ENCODE data around the gene NEMP2. TPM values are rescaled to one million over a fixed set of nuclear protein-coding genes. Genes with fewer than 3 reads are reported as not detected.
A peak's percentile ranks its signal among the peaks of the same experiment; 100 is the strongest.

Gene NEMP2
- total and polyA plus RNA-seq, 2 donors from 2014 or later: 2.3 to 5.2 TPM

DNA sequence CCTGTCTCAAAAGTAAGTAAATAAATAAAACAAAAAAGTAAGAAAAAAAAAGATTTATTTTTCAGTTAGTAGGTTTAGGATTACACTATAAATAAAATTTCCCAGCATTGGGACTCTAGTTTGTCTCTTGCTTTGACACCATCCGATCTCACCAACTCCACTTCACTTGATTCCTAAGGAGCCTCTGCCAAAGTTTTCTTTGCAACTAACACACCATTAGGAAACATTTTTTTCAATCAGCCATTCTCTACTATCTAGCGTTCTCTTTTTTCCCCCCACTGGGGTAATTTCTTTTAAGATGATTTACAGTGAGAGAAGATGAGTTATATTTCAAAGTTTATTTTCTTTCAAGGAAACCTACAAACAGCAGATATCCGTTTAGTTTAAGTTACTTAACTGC lies 10.6 kb upstream of the NEMP2 start:
- Histone ChIP-seq H3K36me3 (ENCODE audit: control insufficient read depth in 2 of 3, insufficient read depth in 3 of 3, low read length in 3 of 3) (no peaks in the 10 kb centered on the region), H3K4me1 (ENCODE audit: control insufficient read depth in 2 of 3, insufficient read depth in 2 of 3, low read depth in 1 of 3, low read length in 3 of 3) (peaks cover 0 to 5% (median 0%) of the 10 kb centered on the region in 3 donors), H3K9me3 (ENCODE audit: control insufficient read depth in 2 of 3, insufficient read depth in 1 of 3, low read length in 3 of 3) (peaks cover 0 to 7% (median 3%) of the 10 kb centered on the region in 3 donors), H3K27ac (ENCODE audit: low read depth in 2 of 2, low read length in 2 of 2) (no peak overlapping the region), H3K27me3 (ENCODE audit: control insufficient read depth, insufficient read depth, low read length) (no peaks in the 10 kb centered on the region), H3K4me3 (ENCODE audit: low read length in 3 of 3) (no peak overlapping the region), H3K9ac (ENCODE audit: low read length in 3 of 3) (no peak overlapping the region)
- TF ChIP-seq, protein P1, sequence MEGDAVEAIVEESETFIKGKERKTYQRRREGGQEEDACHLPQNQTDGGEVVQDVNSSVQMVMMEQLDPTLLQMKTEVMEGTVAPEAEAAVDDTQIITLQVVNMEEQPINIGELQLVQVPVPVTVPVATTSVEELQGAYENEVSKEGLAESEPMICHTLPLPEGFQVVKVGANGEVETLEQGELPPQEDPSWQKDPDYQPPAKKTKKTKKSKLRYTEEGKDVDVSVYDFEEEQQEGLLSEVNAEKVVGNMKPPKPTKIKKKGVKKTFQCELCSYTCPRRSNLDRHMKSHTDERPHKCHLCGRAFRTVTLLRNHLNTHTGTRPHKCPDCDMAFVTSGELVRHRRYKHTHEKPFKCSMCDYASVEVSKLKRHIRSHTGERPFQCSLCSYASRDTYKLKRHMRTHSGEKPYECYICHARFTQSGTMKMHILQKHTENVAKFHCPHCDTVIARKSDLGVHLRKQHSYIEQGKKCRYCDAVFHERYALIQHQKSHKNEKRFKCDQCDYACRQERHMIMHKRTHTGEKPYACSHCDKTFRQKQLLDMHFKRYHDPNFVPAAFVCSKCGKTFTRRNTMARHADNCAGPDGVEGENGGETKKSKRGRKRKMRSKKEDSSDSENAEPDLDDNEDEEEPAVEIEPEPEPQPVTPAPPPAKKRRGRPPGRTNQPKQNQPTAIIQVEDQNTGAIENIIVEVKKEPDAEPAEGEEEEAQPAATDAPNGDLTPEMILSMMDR (IDR thresholded peaks at IDR 0.05; ENCODE audit: borderline replicate concordance, extremely low read depth, insufficient read depth): no peak
- FAIRE-seq (no peak), DNase-seq (peak in 1 of 5 donors; percentile 7)
- intact Hi-C loops (cut with DNase I): no loop called here

DNA sequence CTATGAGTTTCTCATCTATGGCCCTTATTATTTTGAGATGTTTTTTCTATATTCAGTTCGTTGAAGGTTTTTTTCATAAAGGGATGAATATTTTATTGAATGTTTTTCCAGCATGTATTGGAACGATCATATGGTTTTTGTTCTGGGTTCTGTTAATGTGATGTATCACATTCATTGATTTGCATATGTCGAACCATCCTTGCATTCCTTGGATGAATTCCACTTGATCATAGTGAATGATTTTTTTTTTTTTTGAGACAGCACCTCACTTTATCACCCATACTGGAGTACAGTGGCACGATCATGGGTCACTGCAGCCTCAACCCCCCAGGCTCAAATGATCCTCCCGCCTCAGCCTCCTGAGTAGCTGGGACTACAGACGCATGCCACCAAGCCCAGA lies 5.5 kb upstream of the NEMP2 start:
- Histone ChIP-seq H3K4me3 (ENCODE audit: low read length in 3 of 3) (no peak overlapping the region), H3K36me3 (ENCODE audit: control insufficient read depth in 2 of 3, insufficient read depth in 3 of 3, low read length in 3 of 3) (no peaks in the 10 kb centered on the region), H3K9me3 (ENCODE audit: control insufficient read depth in 2 of 3, insufficient read depth in 1 of 3, low read length in 3 of 3) (peaks cover 2 to 21% (median 3%) of the 10 kb centered on the region in 3 donors), H3K4me1 (ENCODE audit: control insufficient read depth in 2 of 3, insufficient read depth in 2 of 3, low read depth in 1 of 3, low read length in 3 of 3) (no peaks in the 10 kb centered on the region), H3K27ac (ENCODE audit: low read depth in 2 of 2, low read length in 2 of 2) (no peak overlapping the region), H3K9ac (ENCODE audit: low read length in 3 of 3) (no peak overlapping the region), H3K27me3 (ENCODE audit: control insufficient read depth, insufficient read depth, low read length) (no peaks in the 10 kb centered on the region)
- peak in 1 of 5 donors; percentile 23 for DNase-seq
- FAIRE-seq: no peak
- intact Hi-C loops (cut with DNase I): no loop called here
- TF ChIP-seq, protein P1 (IDR thresholded peaks at IDR 0.05; ENCODE audit: borderline replicate concordance, extremely low read depth, insufficient read depth): no peak

DNA sequence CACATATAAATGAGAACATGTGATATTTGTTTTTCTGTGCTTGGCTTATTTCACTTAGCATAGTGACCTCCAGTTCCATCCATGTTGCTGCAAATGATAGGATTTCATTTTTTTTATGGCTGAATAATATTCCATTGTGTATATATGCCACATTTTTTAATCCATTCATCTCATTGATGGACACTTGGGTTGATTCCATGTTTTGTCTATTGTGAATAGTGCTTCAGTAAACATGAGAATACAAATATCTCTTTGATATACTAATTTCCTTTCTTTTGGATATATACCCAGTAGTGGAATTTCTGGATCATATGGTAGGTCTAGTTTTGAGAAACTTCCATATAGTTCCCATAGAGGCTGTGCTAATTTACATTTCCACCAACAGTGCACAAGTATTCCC lies 3.7 kb upstream of the NEMP2 start:
- H3K9ac ChIP-seq (ENCODE audit: low read length in 3 of 3): no peak overlapping the region
- intact Hi-C loops (cut with DNase I): loop anchor here (10.0 kb wide), 1 partner anchor 117 kb away; no protein-coding TSS in a partner anchor
- H3K36me3 ChIP-seq (ENCODE audit: control insufficient read depth in 2 of 3, insufficient read depth in 3 of 3, low read length in 3 of 3): no peaks in the 10 kb centered on the region
- FAIRE-seq (no peak), DNase-seq (no peak)
- H3K27me3 ChIP-seq (ENCODE audit: control insufficient read depth, insufficient read depth, low read length): no peaks in the 10 kb centered on the region
- TF ChIP-seq, protein P1 (IDR thresholded peaks at IDR 0.05; ENCODE audit: borderline replicate concordance, extremely low read depth, insufficient read depth): no peak
- no peaks in the 10 kb centered on the region for H3K4me1 ChIP-seq (ENCODE audit: control insufficient read depth in 2 of 3, insufficient read depth in 2 of 3, low read depth in 1 of 3, low read length in 3 of 3)
- no peak overlapping the region for H3K4me3 ChIP-seq (ENCODE audit: low read length in 3 of 3)
- peaks cover 2 to 21% (median 3%) of the 10 kb centered on the region in 3 donors for H3K9me3 ChIP-seq (ENCODE audit: control insufficient read depth in 2 of 3, insufficient read depth in 1 of 3, low read length in 3 of 3)
- H3K27ac ChIP-seq (ENCODE audit: low read depth in 2 of 2, low read length in 2 of 2): no peak overlapping the region

DNA sequence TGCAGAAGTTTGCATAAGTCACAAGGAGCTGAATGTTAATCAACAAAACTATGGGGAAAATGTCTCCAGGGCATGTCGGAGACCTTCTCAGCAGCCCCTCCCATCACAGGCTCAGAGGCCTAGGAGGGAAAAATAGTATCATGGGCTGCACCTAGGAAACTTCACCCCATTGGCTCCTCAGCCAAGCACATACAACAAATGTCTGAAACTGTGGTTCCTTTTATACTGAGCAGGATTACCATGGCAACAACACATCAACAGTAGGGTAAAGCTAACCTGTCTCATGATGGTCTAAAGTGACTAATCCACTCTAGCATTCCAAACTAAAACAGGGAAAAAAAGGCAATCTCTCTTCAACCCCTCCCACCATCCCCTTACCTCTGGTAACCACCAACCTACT lies 3.2 kb upstream of the NEMP2 start:
- Histone ChIP-seq H3K9me3 (ENCODE audit: control insufficient read depth in 2 of 3, insufficient read depth in 1 of 3, low read length in 3 of 3) (peaks cover 2 to 21% (median 3%) of the 10 kb centered on the region in 3 donors), H3K27me3 (ENCODE audit: control insufficient read depth, insufficient read depth, low read length) (no peaks in the 10 kb centered on the region), H3K27ac (ENCODE audit: low read depth in 2 of 2, low read length in 2 of 2) (no peak overlapping the region), H3K4me1 (ENCODE audit: control insufficient read depth in 2 of 3, insufficient read depth in 2 of 3, low read depth in 1 of 3, low read length in 3 of 3) (no peaks in the 10 kb centered on the region), H3K36me3 (ENCODE audit: control insufficient read depth in 2 of 3, insufficient read depth in 3 of 3, low read length in 3 of 3) (no peaks in the 10 kb centered on the region), H3K9ac (ENCODE audit: low read length in 3 of 3) (no peak overlapping the region), H3K4me3 (ENCODE audit: low read length in 3 of 3) (no peak overlapping the region)
- no peak for DNase-seq
- TF ChIP-seq, protein P1 (IDR thresholded peaks at IDR 0.05; ENCODE audit: borderline replicate concordance, extremely low read depth, insufficient read depth): no peak
- no peak for FAIRE-seq
- intact Hi-C loops (cut with DNase I): loop anchor here (10.0 kb wide), 1 partner anchor 117 kb away; no protein-coding TSS in a partner anchor

Measured in kidney (tissue), 14 donors.